Transverse colon (tissue), 4 donors: Measurements from ENCODE around the gene MYO16. TPM values are rescaled to one million over a fixed set of nuclear protein-coding genes. Genes with fewer than 3 reads are reported as not detected.

Source experiments
- DNase-seq: peaks from one replicate; pipeline ENCODE4 v3.0.0-alpha.2; 2019
- H3K27ac ChIP-seq, 4 donors: fragments of 200-600 bp; sonication (generic); 2 replicates each; pipeline ENCODE4 v1.5.1; 2016 to 2018; ENCODE audit warnings: inconsistent platforms in 4 of 4
- H3K27me3 ChIP-seq: fragments of 200-600 bp; sonication (generic); 2 replicates; pipeline ENCODE4 v1.5.1; 2017; ENCODE audit warnings: inconsistent platforms
- H3K36me3 ChIP-seq, 4 donors: fragments of 200-600 bp; sonication (generic); 2 replicates each; pipeline ENCODE4 v1.5.1; 2017 to 2019; ENCODE audit warnings: inconsistent platforms in 4 of 4
- H3K4me1 ChIP-seq, 4 donors: fragments of 200-600 bp; sonication (generic); 2 replicates each; pipeline ENCODE4 v1.5.1; 2017 to 2020; ENCODE audit warnings: inconsistent platforms in 4 of 4
- H3K4me3 ChIP-seq, 4 donors: fragments of 200-600 bp; sonication (generic); 1 replicate in 1 of 4; 2 replicates in 3 of 4; pipeline versions ENCODE4 v1.5.1 to v1.6.1; 2017 to 2019; ENCODE audit warnings: inconsistent platforms in 4 of 4
- H3K9me3 ChIP-seq, 2 donors: fragments of 200-600 bp; sonication (generic); 2 replicates each; pipeline ENCODE4 v1.5.1; 2017 to 2019; ENCODE audit warnings: inconsistent platforms in 2 of 2
- CTCF ChIP-seq, 5 experiments: fragments of 200-600 bp in 3 of 5; fragments of 450-650 bp in 2 of 5; sonication (generic) in 3 of 5; IDR thresholded peaks; 1 replicate in 2 of 5; 2 replicates in 3 of 5; pipeline ENCODE4 v1.5.1; 2016 to 2017; ENCODE audit warnings: antibody characterized with exemption in 5 of 5, inconsistent platforms in 3 of 5, mild to moderate bottlenecking in 2 of 5, moderate library complexity in 1 of 5
- EP300 ChIP-seq: sonication (generic); formaldehyde crosslinking; IDR thresholded peaks from one replicate; pipeline ENCODE4 v1.6.1; 2017; ENCODE audit warnings: antibody characterized with exemption, low read depth
- POLR2A ChIP-seq: fragments of 450-650 bp; IDR thresholded peaks from one replicate; pipeline ENCODE4 v1.6.1; 2016; ENCODE audit warnings: antibody characterized with exemption, mild to moderate bottlenecking, moderate library complexity
- POLR2AphosphoS5 ChIP-seq, 3 donors: sonication (generic); formaldehyde crosslinking; IDR thresholded peaks; one replicate each; pipeline ENCODE4 v1.6.1; 2016; ENCODE audit warnings: antibody characterized with exemption in 3 of 3
- WGBS, 2 donors: methylation state at CpG; one replicate each; pipeline ENCODE4 v1.1.5; 2018; ENCODE audit warnings: low coverage in 1 of 2; 5-methylcytosine and 5-hydroxymethylcytosine counted together
- in situ Hi-C, 4 donors: fragments of 200-750 bp; cut with MboI; loops; one replicate each; pipeline versions ENCODE4 v1.15.0 to v1.15.1; 2017; ENCODE audit warnings: low sequenced_read_pairs in 3 of 4, low pct_ligation_motif_present in 1 of 4, low pct_unique_long_range_greater_than_20kb in 1 of 4
- intact Hi-C: fragments of 100-400 bp; cut with DNase I; formaldehyde crosslinking; loops from one replicate; pipeline ENCODE4 v1.15.1; 2023; ENCODE audit warnings: low total_unique reads
- total RNA-seq, 4 donors: library from RNA; depleted of rRNA; stranded (reverse); fragments of >200 nt; gene quantifications; one replicate each; pipeline ENCODE4 v1.1.0, GENCODE V29; 2016

Gene MYO16
- total RNA-seq, 4 donors from 2014 or later = under 0.01 to 3.4 TPM; not detected in 2

- in situ Hi-C loops (no loop called here), intact Hi-C loops (no loop called here)
- H3K36me3 ChIP-seq = no peaks in the 10 kb centered on the region
- WGBS, 2 donors = 0 to 93% methylated on average over 1 of the region's 1 CpG
- no peaks in the 10 kb centered on the region for H3K4me1 ChIP-seq
- no peaks in the 10 kb centered on the region for H3K27me3 ChIP-seq
- H3K4me3 ChIP-seq = no peak overlapping the region
- no peak for DNase-seq
- TF ChIP-seq CTCF (IDR thresholded peaks at IDR 0.05) (no peak), EP300 (no peak), POLR2A (no peak), POLR2AphosphoS5 (IDR thresholded peaks at IDR 0.05) (no peak)
- no peak overlapping the region for H3K27ac ChIP-seq
- no peaks in the 10 kb centered on the region for H3K9me3 ChIP-seq
Measured at GRCh38 chr13:109110159-109110558, 480.7 kb downstream of the MYO16 start.

GRCh38 chr13:109111141-109111540 is 481.7 kb downstream of the MYO16 start:
- no peak for TF ChIP-seq POLR2A
- TF ChIP-seq EP300 = no peak
- TF ChIP-seq CTCF (IDR thresholded peaks at IDR 0.05) = no peak
- in situ Hi-C loops = no loop called here
- no peak overlapping the region for H3K27ac ChIP-seq
- no peaks in the 10 kb centered on the region for H3K27me3 ChIP-seq
- no peaks in the 10 kb centered on the region for H3K4me1 ChIP-seq
- no peaks in the 10 kb centered on the region for H3K9me3 ChIP-seq
- no peak for DNase-seq
- no peak overlapping the region for H3K4me3 ChIP-seq
- H3K36me3 ChIP-seq = no peaks in the 10 kb centered on the region
- intact Hi-C loops = no loop called here
- WGBS, 2 donors = 67 to 70% methylated on average over 1 of the region's 1 CpG

GRCh38 chr13:109113427-109113826 is 484.0 kb downstream of the MYO16 start:
- intact Hi-C loops = no loop called here
- in situ Hi-C loops = no loop called here

GRCh38 chr13:109114162-109114561 is 484.8 kb downstream of the MYO16 start:
- no peaks in the 10 kb centered on the region for H3K36me3 ChIP-seq
- no peaks in the 10 kb centered on the region for H3K27me3 ChIP-seq
- no peak overlapping the region for H3K27ac ChIP-seq
- H3K4me1 ChIP-seq = no peaks in the 10 kb centered on the region
- no peak overlapping the region for H3K4me3 ChIP-seq
- in situ Hi-C loops = no loop called here
- intact Hi-C loops = no loop called here
- no peaks in the 10 kb centered on the region for H3K9me3 ChIP-seq
- no peak for DNase-seq
- TF ChIP-seq POLR2A = no peak
- TF ChIP-seq EP300 = no peak
- TF ChIP-seq CTCF (IDR thresholded peaks at IDR 0.05) = no peak
- TF ChIP-seq POLR2AphosphoS5 (IDR thresholded peaks at IDR 0.05) = no peak
- 80% methylated on average over 5 of the region's 5 CpGs for WGBS, 2 donors

More at GRCh38 chr13:109113427-109113826, 484.0 kb downstream of the MYO16 start:
- Histone ChIP-seq H3K27me3 (no peaks in the 10 kb centered on the region), H3K4me3 (no peak overlapping the region), H3K36me3 (no peaks in the 10 kb centered on the region), H3K27ac (no peak overlapping the region), H3K9me3 (no peaks in the 10 kb centered on the region), H3K4me1 (no peaks in the 10 kb centered on the region)
- WGBS, 2 donors = 55 to 68% methylated on average over 3 of the region's 3 CpGs
- no peak for DNase-seq
- TF ChIP-seq EP300 (no peak), POLR2AphosphoS5 (IDR thresholded peaks at IDR 0.05) (no peak), POLR2A (no peak), CTCF (IDR thresholded peaks at IDR 0.05) (no peak)
